Karpas-422 (cell line): Measurements from ENCODE around the gene ATP9B. TPM values are rescaled to one million over a fixed set of nuclear protein-coding genes. Genes with fewer than 3 reads are reported as not detected.

Experiments
- DNase-seq: peaks from one replicate; pipeline ENCODE4 v3.0.0-alpha.2; 2015
- H2AFZ ChIP-seq: fragments of 200-600 bp; sonication (generic); 2 replicates; pipeline ENCODE4 v1.6.1; 2014; ENCODE audit warnings: antibody characterized with exemption, low read length, mixed read lengths
- H3K27ac ChIP-seq: fragments of 200-600 bp; sonication (generic); 2 replicates; pipeline ENCODE4 v1.5.1; 2014; ENCODE audit warnings: mild to moderate bottlenecking, low read length, moderate library complexity
- H3K27me3 ChIP-seq: fragments of 200-600 bp; sonication (generic); 2 replicates; pipeline ENCODE4 v1.6.1; 2014; ENCODE audit warnings: low read length, mixed read lengths
- H3K36me3 ChIP-seq: fragments of 200-600 bp; sonication (generic); 2 replicates; pipeline ENCODE4 v1.6.1; 2014; ENCODE audit warnings: low read length, mixed read lengths; ENCODE audit not compliant: insufficient read depth
- H3K4me1 ChIP-seq: fragments of 200-600 bp; sonication (generic); 2 replicates; pipeline ENCODE4 v1.6.1; 2014; ENCODE audit warnings: mild to moderate bottlenecking, low read length, mixed read lengths
- H3K4me2 ChIP-seq: fragments of 200-600 bp; sonication (generic); 2 replicates; pipeline ENCODE4 v1.6.1; 2014; ENCODE audit warnings: low read length, low read depth, mild to moderate bottlenecking; ENCODE audit not compliant: poor library complexity, severe bottlenecking
- H3K4me3 ChIP-seq: fragments of 200-600 bp; sonication (generic); 2 replicates; pipeline ENCODE4 v1.5.1; 2014; ENCODE audit warnings: mild to moderate bottlenecking, antibody characterized with exemption, low read length, mixed read lengths
- H3K79me2 ChIP-seq: fragments of 200-600 bp; sonication (generic); 2 replicates; pipeline ENCODE4 v1.6.1; 2014; ENCODE audit warnings: mild to moderate bottlenecking, low read length, mixed read lengths
- H3K9ac ChIP-seq: fragments of 200-600 bp; sonication (generic); 2 replicates; pipeline ENCODE4 v1.6.0; 2014; ENCODE audit warnings: low read length
- H3K9me2 ChIP-seq: fragments of 200-600 bp; sonication (generic), shearing (Covaris generic); replicated peaks from 2 replicates; pipeline ENCODE4 v1.6.0; 2014; ENCODE audit warnings: mild to moderate bottlenecking, low read length, moderate library complexity; ENCODE audit not compliant: insufficient read depth
- H3K9me3 ChIP-seq: fragments of 300-700, 200-600 bp; sonication (generic); 2 replicates; pipeline ENCODE4 v1.6.1; 2014; ENCODE audit warnings: low read length, mixed read lengths
- H4K20me1 ChIP-seq: fragments of 200-600 bp; sonication (generic); 2 replicates; pipeline ENCODE4 v1.6.1; 2014; ENCODE audit warnings: mild to moderate bottlenecking, antibody characterized with exemption, low read length, low read depth; ENCODE audit not compliant: insufficient read depth
- total RNA-seq: library from RNA; depleted of rRNA; stranded (reverse); fragments of >200 nt; shearing (Covaris generic); gene quantifications from 2 replicates; pipeline ENCODE4 v1.2.3, GENCODE V29; 2014; ENCODE audit warnings: low replicate concordance

ATP9B gene
- total RNA-seq, 1 experiment from 2014 or later = 65.1 TPM

GRCh38 chr18:79335833-79336360 lies 266.7 kb downstream of the ATP9B start:
- no peak for DNase-seq
- Histone ChIP-seq H4K20me1 (no peaks in the 10 kb centered on the region), H3K9me3 (no peaks in the 10 kb centered on the region), H3K79me2 (peaks cover 4% of the 10 kb centered on the region; the same call in 1 of the 2 replicates), H3K36me3 (peaks cover 15% of the 10 kb centered on the region), H3K4me1 (no peaks in the 10 kb centered on the region), H3K9ac (no peak overlapping the region), H3K4me3 (no peak overlapping the region), H3K27me3 (no peaks in the 10 kb centered on the region), H3K9me2 (no peaks in the 10 kb centered on the region), H3K4me2 (no peak overlapping the region), H3K27ac (no peak overlapping the region), H2AFZ (no peak overlapping the region)

- no peak overlapping the region for H3K27ac ChIP-seq
- H3K36me3 ChIP-seq = peaks cover 16% of the 10 kb centered on the region
- peaks cover 4% of the 10 kb centered on the region; the same call in 1 of the 2 replicates for H3K79me2 ChIP-seq
- no peaks in the 10 kb centered on the region for H3K27me3 ChIP-seq
- no peak overlapping the region for H2AFZ ChIP-seq
- H3K9ac ChIP-seq = no peak overlapping the region
- H3K4me2 ChIP-seq = no peak overlapping the region
- no peak overlapping the region for H3K4me3 ChIP-seq
- no peaks in the 10 kb centered on the region for H3K9me2 ChIP-seq
- no peaks in the 10 kb centered on the region for H3K4me1 ChIP-seq
- no peak for DNase-seq
- H4K20me1 ChIP-seq = no peaks in the 10 kb centered on the region
- no peaks in the 10 kb centered on the region for H3K9me3 ChIP-seq
These were observed 267.5 kb downstream of the ATP9B start for GRCh38 chr18:79336556-79337142.

- no peak overlapping the region for H3K27ac ChIP-seq
- no peaks in the 10 kb centered on the region for H3K9me3 ChIP-seq
- no peaks in the 10 kb centered on the region for H3K9me2 ChIP-seq
- peaks cover 21% of the 10 kb centered on the region for H3K36me3 ChIP-seq
- H3K79me2 ChIP-seq = peaks cover 4% of the 10 kb centered on the region; the same call in 1 of the 2 replicates
- H2AFZ ChIP-seq = no peak overlapping the region
- H4K20me1 ChIP-seq = no peaks in the 10 kb centered on the region
- H3K4me1 ChIP-seq = no peaks in the 10 kb centered on the region
- H3K27me3 ChIP-seq = no peaks in the 10 kb centered on the region
- H3K9ac ChIP-seq = no peak overlapping the region
- DNase-seq = no peak
- no peak overlapping the region for H3K4me2 ChIP-seq
- no peak overlapping the region for H3K4me3 ChIP-seq
These were observed 268.0 kb downstream of the ATP9B start for GRCh38 chr18:79337184-79337583.

GRCh38 chr18:79337620-79338019 lies 268.4 kb downstream of the ATP9B start:
- Histone ChIP-seq H3K4me3 (no peak overlapping the region), H3K9me2 (no peaks in the 10 kb centered on the region), H2AFZ (no peak overlapping the region), H3K9me3 (no peaks in the 10 kb centered on the region), H3K4me1 (no peaks in the 10 kb centered on the region), H3K27me3 (no peaks in the 10 kb centered on the region), H3K36me3 (peaks cover 21% of the 10 kb centered on the region), H3K4me2 (no peak overlapping the region), H3K79me2 (peaks cover 4% of the 10 kb centered on the region; the same call in 1 of the 2 replicates), H4K20me1 (no peaks in the 10 kb centered on the region), H3K9ac (no peak overlapping the region), H3K27ac (no peak overlapping the region)
- no peak for DNase-seq

- Histone ChIP-seq H3K4me1 (no peaks in the 10 kb centered on the region), H3K27me3 (no peaks in the 10 kb centered on the region), H4K20me1 (no peaks in the 10 kb centered on the region), H2AFZ (no peak overlapping the region), H3K27ac (no peak overlapping the region), H3K4me3 (no peak overlapping the region), H3K9me2 (no peaks in the 10 kb centered on the region), H3K4me2 (no peak overlapping the region), H3K36me3 (peaks cover 26% of the 10 kb centered on the region), H3K79me2 (peaks cover 4% of the 10 kb centered on the region; the same call in 1 of the 2 replicates), H3K9ac (no peak overlapping the region), H3K9me3 (no peaks in the 10 kb centered on the region)
- no peak for DNase-seq
These were observed 270.1 kb downstream of the ATP9B start for GRCh38 chr18:79339094-79339908.

GRCh38 chr18:79343567-79344207 lies 274.5 kb downstream of the ATP9B start:
- Histone ChIP-seq H3K79me2 (peaks cover 4% of the 10 kb centered on the region; the same call in 1 of the 2 replicates), H3K27me3 (no peaks in the 10 kb centered on the region), H3K9ac (no peak overlapping the region), H3K27ac (no peak overlapping the region), H3K36me3 (peaks cover 31% of the 10 kb centered on the region), H3K4me1 (no peaks in the 10 kb centered on the region), H3K4me2 (no peak overlapping the region), H2AFZ (no peak overlapping the region), H3K9me2 (no peaks in the 10 kb centered on the region), H4K20me1 (no peaks in the 10 kb centered on the region), H3K4me3 (no peak overlapping the region), H3K9me3 (no peaks in the 10 kb centered on the region)
- DNase-seq = no peak

GRCh38 chr18:79344208-79344581 lies 275.0 kb downstream of the ATP9B start:
- H3K9me3 ChIP-seq = no peaks in the 10 kb centered on the region
- H3K27ac ChIP-seq = no peak overlapping the region
- H3K9me2 ChIP-seq = no peaks in the 10 kb centered on the region
- no peak overlapping the region for H3K4me2 ChIP-seq
- H3K4me3 ChIP-seq = no peak overlapping the region
- H3K4me1 ChIP-seq = no peaks in the 10 kb centered on the region
- H3K79me2 ChIP-seq = peaks cover 4% of the 10 kb centered on the region; the same call in 1 of the 2 replicates
- H3K27me3 ChIP-seq = no peaks in the 10 kb centered on the region
- H2AFZ ChIP-seq = no peak overlapping the region
- H3K9ac ChIP-seq = no peak overlapping the region
- no peaks in the 10 kb centered on the region for H4K20me1 ChIP-seq
- peaks cover 26% of the 10 kb centered on the region for H3K36me3 ChIP-seq
- DNase-seq = no peak

- no peak for DNase-seq
- Histone ChIP-seq H3K27me3 (no peaks in the 10 kb centered on the region), H3K9me3 (no peaks in the 10 kb centered on the region), H3K9ac (no peak overlapping the region), H2AFZ (no peak overlapping the region), H3K4me1 (no peaks in the 10 kb centered on the region), H4K20me1 (no peaks in the 10 kb centered on the region), H3K4me3 (no peak overlapping the region), H3K79me2 (no peaks in the 10 kb centered on the region; the same call in 1 of the 2 replicates), H3K27ac (no peak overlapping the region), H3K9me2 (no peaks in the 10 kb centered on the region), H3K4me2 (no peak overlapping the region), H3K36me3 (peaks cover 25% of the 10 kb centered on the region)
These were observed 276.2 kb downstream of the ATP9B start for GRCh38 chr18:79345366-79345765.
